Stimulated activated CD8-positive, alpha-beta memory T cell treated with anti-CD3 and anti-CD28 coated beads, Interleukin-15, amount 100 ng/mL, for 4 hours (primary cell): ENCODE data around the gene LRG1.

Experiments
- DNase-seq, 2 donors: peaks; one replicate each; pipeline ENCODE4 v3.0.0-alpha.2; 2020; ENCODE audit warnings: low read depth in 2 of 2

The LRG1 gene

DNA sequence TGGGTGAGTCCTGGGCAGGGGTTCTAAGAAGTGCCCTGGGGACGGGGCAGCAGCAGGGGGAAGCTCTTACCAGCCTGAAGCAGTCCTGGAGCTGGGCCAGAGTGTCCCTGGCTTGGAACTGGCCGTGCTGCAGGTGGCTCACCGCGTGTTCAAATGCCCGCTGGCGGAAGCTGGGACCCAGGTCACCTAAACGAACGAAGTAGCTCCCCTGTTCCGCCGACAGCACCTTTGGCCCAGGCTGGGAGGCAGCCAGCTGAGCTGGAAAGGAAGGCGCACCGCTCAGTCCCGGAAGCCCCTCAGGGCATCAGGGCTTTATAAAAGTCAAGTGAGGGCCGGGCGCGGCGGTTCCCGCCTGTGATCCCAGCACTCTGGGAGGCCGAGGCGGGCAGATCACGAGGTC lies 31.1 kb downstream of the LRG1 start:
- no peak for DNase-seq

DNA sequence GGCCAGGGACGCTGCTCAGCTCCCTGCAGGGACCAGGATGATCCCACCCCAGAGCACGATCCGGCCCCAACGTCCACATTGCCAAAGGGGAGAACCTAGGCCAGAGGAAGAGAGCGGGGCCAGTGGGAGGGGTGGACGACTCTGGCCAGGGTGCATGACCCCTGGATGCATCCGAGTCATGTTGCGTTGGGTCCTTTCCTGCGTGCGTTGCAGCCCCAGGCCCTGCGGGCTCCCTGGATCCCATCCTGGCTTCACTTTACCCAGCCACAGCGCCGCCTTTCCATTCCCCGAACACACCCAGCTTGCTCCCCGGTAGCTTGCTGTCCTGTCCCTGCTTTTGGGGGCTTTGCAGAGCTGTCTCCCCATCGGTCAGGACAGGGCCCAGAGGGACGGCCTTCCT lies 32.0 kb downstream of the LRG1 start:
- DNase-seq, result no peak

DNA sequence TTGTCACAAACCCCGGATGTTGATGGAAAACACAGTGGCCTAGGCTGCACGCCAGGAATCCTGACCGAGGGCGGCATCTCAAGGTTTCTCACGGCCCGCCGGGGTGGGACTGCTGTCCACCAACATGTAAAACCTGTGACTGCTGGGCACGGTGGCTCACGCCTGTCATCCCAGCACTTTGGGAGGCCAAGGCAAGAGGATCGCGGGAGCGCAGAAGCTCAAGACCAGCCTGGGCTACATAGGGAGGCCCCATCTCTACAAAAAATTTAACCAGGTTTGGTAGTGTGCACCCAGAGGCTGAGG lies 32.7 kb downstream of the LRG1 start:
- DNase-seq, result no peak

DNA sequence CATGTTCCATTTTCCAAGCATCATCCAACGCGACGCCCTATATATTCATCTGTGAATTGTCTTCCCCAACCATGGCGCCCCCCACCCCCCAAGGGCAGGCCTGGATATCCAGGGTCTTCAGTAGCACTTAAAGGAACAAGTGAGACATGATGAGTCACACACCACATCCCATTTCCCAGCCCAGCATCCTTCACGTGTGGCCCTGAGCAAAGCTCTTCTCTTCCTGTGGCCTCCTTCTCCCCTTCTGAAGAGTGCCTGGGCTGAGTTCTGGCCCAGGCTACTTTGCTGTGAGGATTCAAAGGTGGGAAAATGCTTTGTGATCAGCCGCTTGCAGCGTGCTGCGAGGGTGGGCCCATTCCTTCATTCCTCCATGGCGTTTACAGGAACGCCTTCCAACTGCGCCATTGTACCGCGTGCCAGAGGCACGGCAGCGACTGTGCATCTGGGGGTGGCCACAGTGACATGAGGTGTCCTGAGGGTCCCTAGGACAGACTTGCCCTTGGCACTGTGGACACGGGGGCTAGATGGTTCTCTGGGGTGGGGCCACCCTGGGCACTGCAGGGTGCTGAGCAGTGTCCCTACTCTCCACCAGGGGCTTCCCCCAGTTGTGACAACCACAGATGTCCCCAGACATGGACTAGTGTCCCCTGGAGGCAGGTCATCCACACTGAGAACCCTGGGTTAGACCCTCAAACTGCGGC lies 33.2 kb downstream of the LRG1 start:
- no peak for DNase-seq

DNA sequence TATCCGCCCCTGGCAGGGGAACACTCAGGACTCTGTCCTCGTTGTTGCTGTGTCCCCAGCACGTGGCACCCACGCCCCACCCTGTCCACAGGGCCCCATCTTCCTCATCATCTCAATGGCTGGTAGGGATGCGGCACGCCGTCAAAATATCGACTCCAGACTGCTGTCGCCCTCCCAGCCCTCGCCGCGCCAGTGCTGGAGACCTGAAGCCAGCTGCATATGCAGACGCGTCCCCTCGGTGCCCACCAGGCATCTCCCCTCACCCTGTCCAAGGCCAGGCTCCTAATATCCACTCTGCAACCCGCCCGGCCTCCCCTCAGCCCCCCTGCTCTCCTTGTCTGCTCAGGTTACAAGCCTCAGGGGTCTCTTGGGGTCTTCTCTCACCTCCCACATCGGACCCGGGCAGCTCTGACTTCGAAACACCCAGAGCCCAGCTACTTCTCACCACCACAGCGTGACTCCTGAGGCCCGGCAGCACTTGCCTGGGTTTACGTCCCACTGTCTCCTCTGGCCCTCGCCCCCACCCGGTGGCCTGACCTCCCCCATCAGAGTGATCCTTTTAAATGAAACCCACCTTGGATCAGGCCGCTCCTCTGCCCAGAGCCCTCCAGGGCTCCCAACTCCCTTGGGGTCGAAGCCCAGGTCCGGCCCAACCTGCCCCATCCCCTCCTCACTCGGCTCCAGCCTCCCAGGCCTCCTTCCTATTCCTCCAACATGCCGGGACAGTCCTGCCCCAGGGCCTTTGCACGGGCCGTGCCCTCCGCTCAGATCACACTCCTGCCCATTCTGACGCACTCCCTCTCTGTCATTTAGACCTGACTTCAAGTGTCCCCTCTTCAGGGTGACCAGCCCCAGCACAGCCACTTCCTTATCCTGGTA lies 34.0 kb downstream of the LRG1 start:
- no peak for DNase-seq

DNA sequence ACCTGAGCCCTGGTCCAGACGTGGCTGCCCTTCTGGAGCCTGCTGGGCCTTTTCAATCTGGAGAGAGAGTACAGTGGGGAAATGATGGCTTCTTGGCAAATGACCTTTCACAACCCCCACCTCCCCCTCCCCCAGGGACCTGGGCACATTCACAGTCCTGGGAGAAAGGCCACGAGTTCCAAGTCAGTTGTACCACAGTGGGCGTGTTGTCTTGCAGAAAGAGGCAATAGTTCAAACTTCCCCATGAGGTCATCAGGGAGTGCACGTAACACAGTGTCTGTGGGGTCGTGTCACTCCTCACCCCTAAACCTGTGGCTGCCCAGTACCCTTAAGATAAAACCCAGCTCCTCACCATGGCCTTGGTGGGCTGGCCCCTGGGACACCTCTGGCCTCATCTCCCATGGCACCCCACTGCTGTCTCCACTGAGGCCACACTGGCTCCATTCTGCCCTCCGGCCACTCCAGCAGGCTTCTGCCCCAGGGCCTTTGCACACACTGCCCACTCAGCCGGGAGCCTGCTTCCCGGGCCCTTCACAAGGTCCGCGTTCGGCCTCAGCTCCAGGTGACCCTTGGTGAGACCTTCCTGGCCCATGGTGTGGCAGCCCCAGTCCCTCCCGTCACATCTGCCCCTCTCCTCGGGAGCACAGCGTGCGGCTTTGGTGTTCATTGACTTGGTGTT lies 34.8 kb downstream of the LRG1 start:
- no peak for DNase-seq

DNA sequence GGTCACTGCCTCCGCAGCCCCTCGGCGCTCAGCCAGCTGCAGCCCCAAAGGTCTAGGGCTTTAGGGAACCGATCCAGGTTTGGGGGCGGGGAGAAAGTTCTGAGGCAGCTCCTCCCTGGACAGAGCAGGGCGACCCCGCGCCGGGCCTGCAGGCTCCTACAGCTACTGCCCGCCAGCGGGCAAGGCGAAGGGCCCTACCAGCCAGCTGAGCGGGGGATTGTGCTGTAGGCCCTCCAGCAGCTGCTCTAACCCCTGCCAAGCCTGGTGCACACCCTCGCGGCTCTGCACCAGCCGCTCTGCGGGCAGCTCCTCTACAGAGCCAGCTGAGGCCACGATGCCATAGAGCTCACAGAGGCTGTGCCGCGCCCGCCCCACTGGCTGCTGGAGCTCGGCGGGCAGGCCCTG lies 35.5 kb downstream of the LRG1 start:
- DNase-seq, result no peak

DNA sequence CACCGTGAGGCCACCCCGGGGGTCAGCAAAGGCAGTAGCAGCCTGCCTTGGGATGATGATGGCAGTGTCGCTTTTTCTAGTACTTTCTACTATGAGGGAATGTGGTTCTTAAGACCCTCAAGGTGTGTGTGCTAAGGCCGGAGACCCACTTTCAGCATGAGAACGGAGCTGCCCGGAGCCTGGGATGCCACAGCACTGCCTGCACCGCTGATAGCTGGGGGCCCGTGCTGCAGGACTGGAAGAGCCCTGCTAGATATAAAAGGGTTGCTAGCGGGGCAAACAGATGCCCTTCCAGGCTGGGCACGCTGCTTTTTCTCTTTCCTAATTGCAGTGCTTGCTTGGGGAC lies 36.0 kb downstream of the LRG1 start:
- DNase-seq, result no peak

DNA sequence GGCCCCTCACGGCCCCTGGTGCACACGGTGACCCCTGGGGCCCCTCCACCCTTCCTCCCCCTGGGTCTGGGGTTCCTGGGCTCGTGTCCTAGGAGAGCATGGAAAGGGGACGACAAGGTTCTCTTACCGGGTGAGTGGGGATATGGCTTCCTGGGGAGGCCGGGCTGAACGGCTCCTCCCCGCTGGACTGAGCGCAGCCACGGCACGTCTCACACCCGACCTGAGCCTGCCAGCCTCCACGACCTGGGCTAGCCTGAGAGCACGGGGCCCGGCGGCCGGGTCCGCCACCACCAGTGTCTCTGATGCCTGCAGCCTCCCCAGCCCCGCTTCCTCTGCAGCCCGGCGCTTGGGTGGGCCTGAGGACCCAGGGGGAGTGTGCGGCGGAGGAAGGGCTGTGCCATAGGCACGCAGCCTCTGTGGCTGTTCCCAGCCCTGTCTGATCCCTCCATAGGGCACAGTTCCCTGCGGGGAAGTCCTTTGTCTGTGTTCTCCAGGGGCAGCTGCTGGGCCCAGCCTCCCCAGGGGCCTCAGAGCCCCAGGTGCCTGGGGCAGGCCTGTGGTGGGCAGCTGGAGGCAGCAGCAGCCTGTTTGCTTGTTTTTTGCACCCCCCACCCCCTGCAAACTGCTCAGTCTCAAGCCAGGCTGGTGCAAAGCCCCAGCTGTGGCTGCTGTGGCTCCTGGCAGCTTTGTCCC lies 36.6 kb downstream of the LRG1 start:
- no peak for DNase-seq

DNA sequence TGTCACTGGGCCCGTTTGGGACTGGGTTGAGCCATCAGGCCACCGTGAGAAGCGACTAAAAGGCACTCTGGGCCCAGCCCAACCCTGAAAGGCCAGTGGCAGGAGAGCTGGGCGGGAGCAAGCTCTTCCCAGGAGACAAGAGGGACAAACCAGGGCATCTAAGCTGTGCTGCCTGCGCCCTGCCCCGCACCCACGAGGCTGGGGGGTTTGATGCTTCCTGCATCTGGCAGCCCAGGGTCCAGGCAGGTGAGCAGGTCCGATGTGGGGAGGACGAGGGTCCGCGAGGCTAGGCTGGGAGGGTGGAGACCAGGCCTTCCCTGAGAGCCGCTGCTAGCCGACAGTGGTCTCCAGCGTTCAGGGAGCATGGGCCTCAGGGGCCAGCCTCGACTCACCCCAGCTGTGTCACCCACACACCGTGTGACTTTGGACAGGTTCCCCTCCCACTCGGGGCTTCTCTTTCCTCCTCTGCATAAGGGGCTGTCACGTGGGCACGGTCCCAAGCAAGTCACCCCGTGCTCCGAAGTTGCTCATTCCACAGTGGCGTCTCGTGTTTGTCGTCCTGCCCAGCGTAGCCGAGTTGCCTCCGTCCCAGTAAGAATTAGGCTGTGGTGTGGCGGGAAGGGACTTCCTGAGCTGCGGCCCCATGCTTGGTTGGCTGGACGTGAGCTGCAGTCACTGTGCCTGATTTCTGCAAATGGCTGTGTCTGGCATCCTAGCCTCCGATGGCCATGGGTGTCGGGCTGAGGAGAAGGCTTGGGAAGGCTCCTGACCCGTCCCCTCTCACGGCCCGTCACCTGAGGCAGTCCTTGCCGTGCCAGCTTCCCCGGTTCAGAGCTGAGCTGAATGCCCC lies 37.3 kb downstream of the LRG1 start:
- no peak for DNase-seq

DNA sequence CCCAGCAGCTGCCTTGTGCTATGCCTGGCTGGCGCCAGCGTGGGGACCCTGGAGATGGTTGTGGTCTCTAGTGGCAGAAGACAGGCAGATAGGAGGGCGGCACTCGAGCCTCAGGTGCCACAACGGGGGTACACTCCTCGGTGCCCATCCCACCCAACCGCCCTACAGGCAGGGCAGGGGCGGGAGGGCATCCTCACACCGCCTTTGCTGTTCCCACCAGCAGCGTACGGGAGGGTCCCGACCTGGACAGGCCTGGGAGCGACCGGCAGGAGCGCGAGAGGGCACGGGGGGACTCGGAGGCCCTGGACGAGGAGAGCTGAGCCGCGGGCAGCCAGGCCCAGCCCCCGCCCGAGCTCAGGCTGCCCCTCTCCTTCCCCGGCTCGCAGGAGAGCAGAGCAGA lies 38.1 kb downstream of the LRG1 start:
- no peak for DNase-seq

DNA sequence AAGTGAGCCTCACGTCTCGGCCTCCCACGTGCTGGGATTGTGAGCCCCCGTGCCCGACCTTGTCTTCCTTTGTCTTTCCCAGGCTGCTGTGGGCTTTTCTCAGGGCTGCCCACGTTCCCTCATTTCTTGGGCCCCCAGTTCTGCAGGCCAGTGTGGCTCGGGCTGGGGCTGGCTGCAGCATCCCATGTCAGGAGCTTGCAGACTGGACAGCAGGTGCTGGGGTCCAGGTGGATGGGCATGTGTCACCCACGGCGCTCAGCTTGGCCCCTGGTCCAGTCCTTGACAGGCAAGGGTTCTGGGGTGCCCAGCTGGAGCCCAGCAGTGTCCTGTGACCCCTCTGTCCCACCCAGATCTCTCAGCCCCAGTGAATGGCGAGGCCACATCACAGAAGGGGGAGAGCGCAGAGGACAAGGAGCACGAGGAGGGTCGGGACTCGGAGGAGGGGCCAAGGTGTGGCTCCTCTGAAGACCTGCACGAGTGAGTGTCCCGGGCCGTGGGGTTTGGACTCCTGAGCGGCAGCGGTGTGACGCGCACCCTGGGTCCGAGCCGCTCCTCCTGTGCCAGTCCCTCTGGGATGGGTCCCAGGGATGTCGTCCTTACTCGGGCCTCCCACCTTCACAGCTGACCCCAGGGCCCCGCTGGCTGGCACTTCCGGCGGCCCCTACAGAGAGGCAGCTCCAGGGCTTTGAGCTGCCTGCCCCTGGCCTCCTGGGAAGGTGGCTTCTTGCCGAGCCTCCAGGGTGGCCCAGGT lies 38.8 kb downstream of the LRG1 start:
- no peak for DNase-seq

DNA sequence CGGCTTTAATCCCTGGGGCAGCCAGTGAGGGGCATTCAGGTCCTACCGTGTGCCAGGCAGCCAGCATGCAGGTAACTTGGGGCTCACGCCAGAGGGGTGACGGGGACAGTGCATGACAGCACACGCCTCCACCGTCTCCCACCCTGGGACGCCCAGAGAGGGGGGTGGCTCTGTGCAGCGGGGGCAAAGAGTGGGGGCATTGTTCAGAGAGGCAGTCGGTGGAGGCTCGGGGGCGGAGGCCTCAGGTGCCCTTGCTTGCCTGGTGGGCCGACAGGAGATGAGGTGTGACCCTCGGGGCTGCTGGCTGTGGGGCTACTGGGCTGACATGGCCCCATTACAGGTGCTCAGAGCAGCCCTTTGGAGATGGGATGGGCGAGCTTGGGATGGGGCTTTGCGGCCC lies 40.0 kb downstream of the LRG1 start:
- no peak for DNase-seq

DNA sequence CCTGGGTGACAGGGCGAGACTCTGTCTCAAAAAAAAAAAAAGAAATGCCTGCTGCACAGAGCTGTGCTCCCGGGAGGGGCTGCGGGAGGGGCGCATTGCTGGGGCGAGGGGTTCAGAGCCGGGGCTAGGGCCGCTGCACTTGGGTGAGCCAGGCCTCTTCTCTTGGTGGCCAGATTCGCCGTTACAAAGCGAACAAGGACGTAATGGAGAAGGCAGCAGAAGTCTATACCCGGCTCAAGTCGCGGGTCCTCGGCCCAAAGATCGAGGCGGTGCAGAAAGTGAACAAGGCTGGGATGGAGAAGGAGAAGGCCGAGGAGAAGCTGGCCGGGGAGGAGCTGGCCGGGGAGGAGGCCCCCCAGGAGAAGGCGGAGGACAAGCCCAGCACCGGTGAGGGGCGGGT lies 40.5 kb downstream of the LRG1 start:
- DNase-seq, result no peak

DNA sequence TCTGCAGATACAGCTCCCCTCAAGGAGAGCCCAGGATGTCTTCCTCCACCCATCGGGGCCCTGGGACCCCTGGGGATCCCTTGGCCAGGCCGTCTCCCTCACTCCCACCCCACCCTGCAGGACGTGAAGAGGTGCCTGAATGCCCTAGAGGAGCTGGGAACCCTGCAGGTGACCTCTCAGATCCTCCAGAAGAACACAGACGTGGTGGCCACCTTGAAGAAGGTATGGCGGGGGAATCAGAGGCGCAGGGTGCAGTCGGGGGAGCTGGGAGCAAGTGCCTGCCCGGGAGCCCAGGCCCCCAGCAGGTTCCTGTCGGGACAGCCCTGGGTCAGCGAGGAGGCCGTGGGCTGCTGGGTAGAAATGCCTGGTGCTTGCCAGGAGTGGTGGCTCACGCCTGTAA lies 41.1 kb downstream of the LRG1 start:
- no peak for DNase-seq

DNA sequence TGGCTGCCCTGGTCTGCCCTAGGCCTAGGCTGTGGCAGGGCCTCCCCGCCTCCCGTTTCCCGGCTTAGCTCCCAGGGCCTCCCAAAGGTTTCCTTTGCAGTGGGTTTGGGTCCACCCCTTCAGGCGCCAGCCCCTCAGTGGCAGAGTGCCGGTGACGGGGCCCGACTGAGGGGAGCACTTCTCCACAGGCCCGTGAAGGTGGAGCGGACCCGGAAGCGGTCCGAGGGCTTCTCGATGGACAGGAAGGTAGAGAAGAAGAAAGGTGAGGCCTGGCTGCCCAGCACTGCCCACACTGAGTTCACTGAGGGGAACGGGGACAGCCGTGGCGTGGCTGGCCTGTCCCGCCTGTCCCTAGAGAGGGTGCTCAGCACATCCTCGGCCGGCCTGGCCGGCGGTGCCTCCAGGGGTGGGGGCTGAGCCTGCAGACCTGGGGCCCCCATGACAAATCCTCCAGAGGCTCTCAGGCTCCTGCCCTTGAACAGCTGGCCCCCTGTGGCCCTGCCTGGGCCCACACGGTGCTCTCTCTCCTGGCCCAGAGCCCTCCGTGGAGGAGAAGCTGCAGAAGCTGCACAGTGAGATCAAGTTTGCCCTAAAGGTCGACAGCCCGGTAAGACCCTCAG lies 42.0 kb downstream of the LRG1 start:
- no peak for DNase-seq

DNA sequence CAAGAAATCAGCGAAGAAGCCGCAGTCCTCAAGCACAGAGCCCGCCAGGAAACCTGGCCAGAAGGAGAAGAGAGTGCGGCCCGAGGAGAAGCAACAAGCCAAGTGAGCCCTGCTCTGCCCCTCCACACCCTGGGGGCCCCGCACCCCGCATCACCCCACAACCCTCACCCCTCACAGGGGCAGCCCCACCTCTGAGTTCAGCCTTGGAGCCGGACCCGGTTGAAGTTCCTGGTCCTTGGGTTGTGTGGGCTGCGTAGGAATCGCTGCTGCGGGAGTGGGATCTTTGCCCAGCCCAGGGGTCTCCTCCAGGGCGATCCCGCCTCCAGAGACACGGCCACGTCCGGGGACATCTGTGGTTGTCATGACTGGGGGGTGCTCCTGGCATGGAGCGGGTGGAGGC lies 43.5 kb downstream of the LRG1 start:
- no peak for DNase-seq

DNA sequence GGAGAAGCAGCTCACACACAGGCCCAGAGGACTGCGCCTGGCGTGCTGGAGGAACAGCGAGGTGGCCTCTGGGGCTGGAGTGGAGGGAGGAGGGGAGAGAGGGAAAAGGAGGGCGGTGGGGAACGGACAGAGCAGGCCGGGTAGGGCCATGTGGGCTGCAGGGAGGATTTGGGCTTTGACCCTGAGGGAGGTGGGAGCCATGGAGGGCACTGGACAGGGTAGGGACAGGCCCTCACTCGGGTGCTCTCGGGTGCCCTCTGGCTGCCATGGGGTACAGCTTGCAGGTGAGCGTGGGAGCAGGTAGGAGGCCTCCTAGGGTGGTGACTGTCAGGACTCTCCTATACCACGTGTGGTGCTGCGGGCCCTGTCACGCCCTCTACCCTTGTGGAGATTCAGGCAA lies 44.4 kb downstream of the LRG1 start:
- no peak for DNase-seq

DNA sequence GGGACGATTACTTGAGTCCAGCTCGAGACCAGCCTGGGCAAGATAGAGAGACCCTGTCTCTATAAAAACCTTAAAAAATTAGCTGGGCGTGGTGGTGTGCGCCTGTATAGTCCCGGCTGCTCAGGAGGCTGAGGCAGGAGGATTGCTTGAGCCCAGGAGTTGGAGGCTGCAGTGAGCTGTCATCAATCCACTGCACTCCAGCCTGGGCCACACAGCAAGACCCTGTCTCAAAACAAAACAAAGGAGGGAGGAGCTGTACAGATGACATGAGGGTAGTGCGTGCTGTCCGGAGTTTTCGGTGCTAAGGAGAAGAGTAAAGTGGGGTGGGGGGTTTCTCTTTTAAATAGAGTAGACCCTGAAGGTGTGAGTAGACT lies 45.2 kb downstream of the LRG1 start:
- DNase-seq, result no peak

DNA sequence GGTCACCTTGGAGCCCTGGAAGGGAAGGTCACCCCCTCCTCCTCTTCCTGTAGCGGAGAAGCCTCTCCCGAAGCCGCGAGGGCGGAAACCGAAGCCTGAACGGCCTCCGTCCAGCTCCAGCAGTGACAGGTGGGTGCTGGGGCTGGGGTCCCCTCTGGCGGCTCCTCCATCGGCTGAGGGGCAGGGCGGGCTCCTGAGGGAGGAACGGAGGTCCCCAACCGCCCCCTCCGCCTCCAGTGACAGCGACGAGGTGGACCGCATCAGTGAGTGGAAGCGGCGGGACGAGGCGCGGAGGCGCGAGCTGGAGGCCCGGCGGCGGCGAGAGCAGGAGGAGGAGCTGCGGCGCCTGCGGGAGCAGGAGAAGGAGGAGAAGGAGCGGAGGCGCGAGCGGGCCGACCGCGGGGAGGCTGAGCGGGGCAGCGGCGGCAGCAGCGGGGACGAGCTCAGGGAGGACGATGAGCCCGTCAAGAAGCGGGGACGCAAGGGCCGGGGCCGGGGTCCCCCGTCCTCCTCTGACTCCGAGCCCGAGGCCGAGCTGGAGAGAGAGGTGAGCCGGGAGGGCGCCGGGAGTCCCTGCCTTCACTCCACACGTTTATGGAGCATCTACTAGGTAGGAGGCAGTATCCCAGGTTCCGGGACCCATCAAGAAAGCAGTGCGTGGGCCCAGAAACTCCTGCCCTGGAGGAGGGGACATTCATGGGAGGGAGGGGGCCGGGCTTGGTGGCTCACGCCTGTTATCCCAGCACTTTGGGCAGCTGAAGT lies 45.7 kb downstream of the LRG1 start:
- no peak for DNase-seq
